A673 (cell line): ENCODE measurements around the gene EDIL3. TPM values are rescaled to one million over a fixed set of nuclear protein-coding genes. Genes with fewer than 3 reads are reported as not detected.

Source experiments
- BruUV-seq: library from RNA; stranded (reverse); fragments of 400-500 nt; replicated peaks from 2 replicates; lab custom pipeline; 2021; lab: Mats Ljungman, UMichigan
- CTCF ChIA-PET: fragments of 300-600 bp; sonication (Branson Sonifier 250); formaldehyde crosslinking; loops from one replicate; lab custom pipeline; 2022; ENCODE audit warnings: antibody characterized with exemption; lab: Charles Lee
- POLR2A ChIA-PET: fragments of 300-600 bp; sonication (Branson Sonifier 250); formaldehyde crosslinking; loops from one replicate; lab custom pipeline; 2022; ENCODE audit warnings: antibody characterized with exemption; ENCODE audit not compliant: low non-redundant PET; lab: Charles Lee
- DNase-seq: peaks from one replicate; pipeline ENCODE4 v3.0.0-alpha.2; 2015; ENCODE audit warnings: low spot score
- H3K27ac ChIP-seq: fragments of 200-600 bp; sonication (generic); 2 replicates; pipeline ENCODE4 v1.5.1; 2016; ENCODE audit warnings: mixed run types, low read depth, mild to moderate bottlenecking, mixed read lengths, antibody characterized with exemption, low read length; ENCODE audit not compliant: poor library complexity, severe bottlenecking
- H3K27me3 ChIP-seq: fragments of 200-600 bp; sonication (generic); replicated peaks from 2 replicates; pipeline ENCODE4 v1.6.1; 2017; ENCODE audit warnings: mixed run types, low read depth, mild to moderate bottlenecking, mixed read lengths, antibody characterized with exemption, low read length; ENCODE audit not compliant: insufficient read depth, poor library complexity
- H3K36me3 ChIP-seq: fragments of 200-600 bp; sonication (generic); 2 replicates; pipeline ENCODE4 v1.6.1; 2016; ENCODE audit warnings: mixed run types, mild to moderate bottlenecking, mixed read lengths, antibody characterized with exemption, low read length; ENCODE audit not compliant: insufficient read depth, poor library complexity, severe bottlenecking
- H3K4me1 ChIP-seq: fragments of 200-600 bp; sonication (generic); 2 replicates; pipeline ENCODE4 v1.6.1; 2017; ENCODE audit warnings: mixed run types, mild to moderate bottlenecking, mixed read lengths, antibody characterized with exemption, low read length; ENCODE audit not compliant: insufficient read depth, poor library complexity, severe bottlenecking
- H3K4me3 ChIP-seq: fragments of 200-600 bp; sonication (generic); 2 replicates; pipeline ENCODE4 v1.5.1; 2016; ENCODE audit warnings: low read depth, mixed run types, mild to moderate bottlenecking, mixed read lengths, low read length; ENCODE audit not compliant: poor library complexity, severe bottlenecking
- H3K9me3 ChIP-seq: fragments of 200-600 bp; sonication (generic); 2 replicates; pipeline ENCODE4 v1.6.1; 2016; ENCODE audit warnings: mixed run types, low read depth, mild to moderate bottlenecking, mixed read lengths, antibody characterized with exemption, low read length; ENCODE audit not compliant: poor library complexity, severe bottlenecking
- EZH2 ChIP-seq: fragments of 200-600 bp; sonication (generic); IDR thresholded peaks from 2 replicates; pipeline ENCODE4 v1.6.1; 2017; ENCODE audit warnings: borderline replicate concordance, low read depth, mild to moderate bottlenecking, mixed read lengths, antibody characterized with exemption, low read length; ENCODE audit not compliant: poor library complexity, severe bottlenecking
- intact Hi-C: fragments of 100-400 bp; cut with micrococcal nuclease; formaldehyde crosslinking; loops from one replicate; pipeline ENCODE4 v1.10.0; 2022; ENCODE audit not compliant: unreplicated experiment
- total RNA-seq: library from RNA; stranded (reverse); gene quantifications from 2 replicates; pipeline ENCODE4 v1.2.3, GENCODE V29; 2021
- TF ChIP-seq, protein P1 (sequence below): fragments of 300-800, 200-600 bp; sonication (generic); conservative IDR thresholded peaks from 2 replicates; pipeline ENCODE4 v1.5.1; 2017; ENCODE audit warnings: low read depth, mild to moderate bottlenecking, antibody characterized with exemption, low read length, moderate library complexity, mixed read lengths

The EDIL3 gene
- total RNA-seq, 1 experiment from 2014 or later: 4.6 TPM

GRCh38 chr5:84385705-84386104 lies 1.0 kb upstream of the EDIL3 start:
- ChIA-PET POLR2A (interaction anchor here (0.6 kb wide), 1 partner anchor 89 kb away, joined by 6 read pairs; no protein-coding TSS in a partner anchor), CTCF (no interaction called here)
- no TSS peak for BruUV-seq
- intact Hi-C loops: no loop called here
- Histone ChIP-seq H3K27me3 (peaks cover 44% of the 10 kb centered on the region), H3K4me1 (peaks cover 15% of the 10 kb centered on the region), H3K4me3 (no peak overlapping the region), H3K9me3 (no peaks in the 10 kb centered on the region), H3K27ac (no peak overlapping the region), H3K36me3 (no peaks in the 10 kb centered on the region)
- DNase-seq: no peak
- TF ChIP-seq, protein P1, sequence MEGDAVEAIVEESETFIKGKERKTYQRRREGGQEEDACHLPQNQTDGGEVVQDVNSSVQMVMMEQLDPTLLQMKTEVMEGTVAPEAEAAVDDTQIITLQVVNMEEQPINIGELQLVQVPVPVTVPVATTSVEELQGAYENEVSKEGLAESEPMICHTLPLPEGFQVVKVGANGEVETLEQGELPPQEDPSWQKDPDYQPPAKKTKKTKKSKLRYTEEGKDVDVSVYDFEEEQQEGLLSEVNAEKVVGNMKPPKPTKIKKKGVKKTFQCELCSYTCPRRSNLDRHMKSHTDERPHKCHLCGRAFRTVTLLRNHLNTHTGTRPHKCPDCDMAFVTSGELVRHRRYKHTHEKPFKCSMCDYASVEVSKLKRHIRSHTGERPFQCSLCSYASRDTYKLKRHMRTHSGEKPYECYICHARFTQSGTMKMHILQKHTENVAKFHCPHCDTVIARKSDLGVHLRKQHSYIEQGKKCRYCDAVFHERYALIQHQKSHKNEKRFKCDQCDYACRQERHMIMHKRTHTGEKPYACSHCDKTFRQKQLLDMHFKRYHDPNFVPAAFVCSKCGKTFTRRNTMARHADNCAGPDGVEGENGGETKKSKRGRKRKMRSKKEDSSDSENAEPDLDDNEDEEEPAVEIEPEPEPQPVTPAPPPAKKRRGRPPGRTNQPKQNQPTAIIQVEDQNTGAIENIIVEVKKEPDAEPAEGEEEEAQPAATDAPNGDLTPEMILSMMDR: no peak
- TF ChIP-seq EZH2: no peak

DNA sequence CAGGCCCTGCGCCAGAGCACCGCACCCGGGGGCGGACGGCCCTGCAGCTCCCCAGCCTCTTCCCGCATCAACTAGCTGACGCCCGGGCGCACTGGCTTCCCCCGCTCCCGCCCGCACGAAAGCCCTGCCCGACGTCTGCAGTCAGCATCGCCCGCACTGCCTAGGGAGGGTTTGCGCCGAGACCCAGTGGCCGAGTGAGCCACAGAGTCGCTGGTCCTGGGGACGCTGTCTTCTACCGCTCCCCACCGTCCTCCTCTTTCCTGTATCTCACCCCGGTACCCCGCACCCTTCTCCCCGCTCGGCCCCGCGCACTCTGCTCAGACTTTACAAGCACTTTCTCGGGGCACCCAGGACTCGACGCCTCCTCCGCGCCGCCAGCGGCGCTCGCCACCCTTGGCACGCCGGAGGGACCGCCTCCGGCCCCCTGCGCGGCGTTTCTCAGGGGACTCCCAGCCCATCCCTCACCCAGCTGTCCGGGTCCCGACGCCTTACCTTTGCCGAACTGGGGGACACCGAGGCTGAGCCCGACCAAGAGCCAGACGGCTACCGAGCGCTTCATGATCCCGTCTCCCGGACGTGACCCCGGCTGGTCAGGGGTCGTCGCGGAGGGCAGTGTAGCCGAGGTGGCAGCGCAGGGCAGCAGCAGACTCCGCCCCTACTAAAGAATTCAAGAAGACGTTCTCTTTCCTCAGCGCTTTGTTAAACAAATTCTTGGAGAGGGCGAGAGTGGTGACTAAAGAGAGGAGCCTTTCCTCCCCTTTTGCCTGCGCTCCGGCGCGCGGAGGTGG lies 670 bp downstream of the EDIL3 start:
- peaks cover 15% of the 10 kb centered on the region for H3K4me1 ChIP-seq
- intact Hi-C loops: loop anchor here (5.0 kb wide), 1 partner anchor 107 kb away; no protein-coding TSS in a partner anchor
- H3K9me3 ChIP-seq: no peaks in the 10 kb centered on the region
- TF ChIP-seq EZH2: peak; percentile 16
- TF ChIP-seq, protein P1: no peak
- peaks cover 50% of the 10 kb centered on the region for H3K27me3 ChIP-seq
- peak overlapping the region; percentile 55 for H3K4me3 ChIP-seq
- ChIA-PET CTCF (interaction anchor here (0.6 kb wide), 1 partner anchor 1921 kb away, joined by 4 read pairs; no protein-coding TSS in a partner anchor), POLR2A (no interaction called here)
- no peak overlapping the region for H3K27ac ChIP-seq
- peak; percentile 45 for DNase-seq
- H3K36me3 ChIP-seq: no peaks in the 10 kb centered on the region
- BruUV-seq: no TSS peak

GRCh38 chr5:84383296-84383815 lies 1.3 kb downstream of the EDIL3 start:
- no TSS peak for BruUV-seq
- CTCF ChIA-PET: interaction anchor here (0.6 kb wide), 1 partner anchor 1921 kb away, joined by 4 read pairs; no protein-coding TSS in a partner anchor
- DNase-seq: no peak
- TF ChIP-seq EZH2: no peak
- TF ChIP-seq, protein P1: no peak
- Histone ChIP-seq H3K27ac (no peak overlapping the region), H3K9me3 (no peaks in the 10 kb centered on the region), H3K36me3 (no peaks in the 10 kb centered on the region), H3K4me3 (peak overlapping the region; percentile 55), H3K4me1 (peaks cover 15% of the 10 kb centered on the region), H3K27me3 (peaks cover 50% of the 10 kb centered on the region)
- POLR2A ChIA-PET: no interaction called here
- intact Hi-C loops: loop anchor here (5.0 kb wide), 1 partner anchor 106 kb away; no protein-coding TSS in a partner anchor
